ENCODE data around the gene ZDHHC9.

ZDHHC9 gene

GRCh38 chrX:129818123-129818522 lies 25.6 kb downstream of the ZDHHC9 start:
- no peak for DNase-seq

DNA sequence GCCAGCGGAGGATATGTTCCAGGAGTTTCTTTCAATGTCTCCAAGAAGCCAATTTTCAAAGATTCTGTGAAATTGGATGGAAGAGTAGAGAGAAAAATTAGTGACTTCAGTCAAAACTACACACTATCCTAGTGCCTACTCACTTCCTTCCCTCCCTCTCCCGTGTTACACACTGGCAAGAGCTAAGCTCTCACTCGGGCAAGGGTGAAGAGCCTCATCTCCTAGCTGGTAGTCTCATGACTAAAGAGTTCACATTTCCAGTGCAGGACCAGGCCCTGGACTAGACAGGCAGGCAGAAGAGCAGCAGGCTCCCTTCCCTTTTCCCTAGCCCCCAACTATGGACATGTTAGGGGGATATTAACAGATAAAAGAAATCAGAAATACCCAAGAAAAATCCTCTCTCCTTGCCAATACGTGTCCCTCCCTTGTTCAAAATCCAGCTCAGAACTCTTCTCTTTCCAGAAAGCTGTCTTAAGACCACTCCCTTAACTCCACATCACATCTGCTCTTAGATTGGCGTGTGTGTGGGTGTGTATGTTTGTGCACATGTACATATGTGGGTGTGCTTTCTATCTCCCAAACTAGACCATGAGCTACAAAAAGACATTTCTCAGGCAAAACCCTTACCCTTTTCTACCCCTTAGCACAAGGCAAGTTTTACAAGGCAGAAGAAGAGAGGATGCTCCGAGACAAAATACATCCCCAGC lies 29.9 kb downstream of the ZDHHC9 start:
- DNase-seq, result no peak

DNA sequence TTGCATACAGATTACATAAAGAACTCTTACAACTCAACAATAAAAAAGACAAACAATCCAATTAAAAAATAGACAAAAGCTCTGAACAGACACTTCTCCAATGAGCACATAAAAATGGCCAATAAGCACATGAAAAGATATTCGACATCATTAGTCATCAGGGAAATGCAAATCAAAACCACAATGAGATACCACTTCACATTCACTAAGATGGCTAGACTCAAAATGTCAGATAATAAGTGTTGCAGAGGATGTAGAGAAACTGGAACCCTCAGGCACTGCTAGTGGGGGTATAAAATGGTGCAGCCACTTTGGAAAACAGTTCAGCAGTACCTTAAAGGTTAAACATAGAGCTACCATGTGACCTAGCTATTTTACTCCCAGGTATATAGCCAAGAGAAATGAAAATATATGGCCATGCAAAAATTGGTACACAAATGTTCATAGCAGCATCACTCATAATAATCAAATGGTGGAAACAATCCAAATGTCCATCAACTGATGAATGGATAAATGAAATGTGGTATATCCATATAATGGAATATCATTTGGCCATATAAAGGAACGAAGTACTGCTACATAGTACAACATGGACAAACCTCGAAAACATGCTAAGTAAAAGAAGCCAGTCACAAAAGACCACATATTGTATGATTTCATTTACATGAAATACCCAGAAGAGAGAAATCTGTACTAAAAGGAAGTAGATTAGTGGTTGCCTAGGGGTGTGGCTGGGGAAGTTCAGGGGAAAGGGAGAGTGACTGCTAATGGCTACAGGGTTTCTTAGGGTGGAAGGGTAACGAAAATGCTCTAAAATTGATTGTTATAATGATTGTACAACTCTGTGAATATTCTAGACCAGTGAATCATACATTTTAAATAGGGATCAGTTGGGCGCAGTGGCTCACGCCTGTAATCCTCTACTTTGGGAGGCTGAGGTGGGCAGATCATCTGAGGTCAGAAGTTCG lies 34.6 kb downstream of the ZDHHC9 start:
- no peak for DNase-seq

- no peak for DNase-seq
Observed at GRCh38 chrX:129808158-129808828, 35.4 kb downstream of the ZDHHC9 start.

GRCh38 chrX:129804806-129805205 lies 38.9 kb downstream of the ZDHHC9 start:
- DNase-seq, result no peak

DNA sequence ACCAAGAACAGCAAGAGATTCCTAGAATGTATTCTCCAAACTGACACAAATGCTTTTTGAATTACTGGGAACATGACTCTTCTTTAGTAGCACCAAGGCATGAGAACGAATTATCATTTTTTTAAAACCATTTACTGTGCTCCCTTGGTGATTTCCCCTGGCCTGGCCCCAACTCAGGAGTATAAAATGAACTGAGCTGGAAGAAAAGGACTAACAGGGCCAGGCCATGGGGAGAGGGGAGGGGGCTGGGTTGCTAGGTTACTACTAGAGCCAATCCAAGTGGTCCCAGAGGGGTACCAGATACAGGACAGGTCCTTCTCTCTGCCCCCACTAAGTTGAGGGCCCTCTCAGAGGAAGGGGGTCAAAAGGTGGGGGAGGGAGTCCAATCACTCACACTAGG lies 40.8 kb downstream of the ZDHHC9 start:
- no peak for DNase-seq

GRCh38 chrX:129800186-129800585 lies 43.5 kb downstream of the ZDHHC9 start:
- no peak for DNase-seq

DNA sequence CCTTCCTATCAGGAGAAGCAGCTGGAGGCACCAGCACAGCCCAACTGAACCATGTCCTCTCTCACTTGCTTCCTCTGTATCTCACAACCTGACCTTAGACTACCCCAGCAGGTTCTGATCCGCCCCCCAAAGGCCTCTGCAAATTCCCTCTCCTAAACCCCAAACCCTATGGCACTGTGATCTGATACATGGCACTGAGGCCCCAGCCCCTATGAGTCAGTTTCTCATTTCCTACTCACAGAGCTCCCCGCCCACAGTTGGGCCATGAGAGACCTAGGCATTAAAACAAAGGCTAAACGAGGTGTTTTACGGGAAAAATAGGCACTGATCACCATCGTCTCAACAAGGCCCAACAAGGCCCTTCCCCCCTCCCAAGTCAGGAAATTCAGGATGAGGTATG lies 44.8 kb downstream of the ZDHHC9 start:
- no peak for DNase-seq

GRCh38 chrX:129798456-129798855 lies 45.2 kb downstream of the ZDHHC9 start:
- no peak for DNase-seq

GRCh38 chrX:129797251-129797906 lies 46.3 kb downstream of the ZDHHC9 start:
- DNase-seq, result no peak

GRCh38 chrX:129795584-129795983 lies 48.1 kb downstream of the ZDHHC9 start:
- DNase-seq, result no peak

DNA sequence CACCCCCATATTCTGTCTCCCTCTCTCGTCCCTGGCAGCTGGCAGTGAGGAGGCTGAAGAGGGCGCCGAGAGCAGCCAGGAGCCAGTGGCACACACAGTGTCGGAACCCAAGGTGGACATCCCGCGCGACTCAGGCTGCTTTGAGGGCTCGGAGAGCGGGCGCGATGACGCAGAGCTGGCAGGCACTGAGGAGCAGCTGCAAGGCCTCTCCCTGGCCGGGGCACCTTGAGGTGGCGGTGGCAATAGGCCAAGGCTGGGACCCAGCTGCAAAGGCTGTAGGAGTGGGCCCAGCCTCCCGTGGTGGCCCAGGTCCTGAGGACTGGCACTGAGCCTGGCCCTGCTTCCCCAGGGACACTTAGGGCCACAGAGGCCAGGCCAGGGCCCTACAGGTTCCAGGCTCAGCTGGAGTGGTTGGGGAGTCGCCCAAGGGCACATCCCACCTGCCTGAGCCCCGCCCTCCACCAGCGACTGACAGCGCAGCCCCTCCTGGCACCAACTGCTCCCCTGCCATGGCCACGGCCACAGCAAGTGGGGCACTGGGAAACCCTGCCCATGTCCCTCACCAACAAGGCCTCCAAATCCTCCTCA lies 50.0 kb downstream of the ZDHHC9 start:
- DNase-seq, result no peak

GRCh38 chrX:129792586-129793291 lies 50.9 kb downstream of the ZDHHC9 start:
- no peak for DNase-seq

DNA sequence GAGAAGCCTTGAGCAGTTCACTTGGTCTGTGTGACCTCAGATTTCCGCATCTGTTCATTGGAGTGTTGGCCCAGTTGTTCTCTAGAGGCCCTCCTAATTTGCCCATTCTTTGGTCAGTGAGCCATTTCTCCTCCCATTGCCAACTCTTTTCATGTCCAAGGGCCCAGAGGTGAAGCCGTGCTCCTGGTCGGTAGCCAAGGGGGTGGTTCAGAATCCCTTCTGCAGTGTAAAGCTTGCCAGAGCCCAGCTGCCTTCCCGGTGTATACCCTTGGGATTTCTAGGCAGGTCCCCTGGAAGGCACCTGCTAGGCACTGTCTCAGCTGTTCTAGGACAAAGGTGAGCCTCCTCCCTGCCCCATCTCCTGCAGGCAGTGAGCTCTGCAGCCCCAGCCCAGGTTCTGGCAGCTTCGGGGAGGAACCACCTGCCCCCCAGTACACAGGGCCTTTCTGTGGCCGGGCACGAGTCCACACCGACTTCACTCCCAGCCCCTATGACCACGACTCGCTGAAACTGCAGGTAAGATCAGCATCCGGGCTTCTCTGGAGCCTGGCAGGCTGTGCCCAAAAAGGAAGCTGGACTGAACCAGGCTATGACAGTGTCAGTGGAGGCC lies 51.6 kb downstream of the ZDHHC9 start:
- DNase-seq, result no peak

- no peak for DNase-seq
Observed at GRCh38 chrX:129791336-129791735, 52.4 kb downstream of the ZDHHC9 start.

GRCh38 chrX:129790808-129791207 lies 52.9 kb downstream of the ZDHHC9 start:
- no peak for DNase-seq

DNA sequence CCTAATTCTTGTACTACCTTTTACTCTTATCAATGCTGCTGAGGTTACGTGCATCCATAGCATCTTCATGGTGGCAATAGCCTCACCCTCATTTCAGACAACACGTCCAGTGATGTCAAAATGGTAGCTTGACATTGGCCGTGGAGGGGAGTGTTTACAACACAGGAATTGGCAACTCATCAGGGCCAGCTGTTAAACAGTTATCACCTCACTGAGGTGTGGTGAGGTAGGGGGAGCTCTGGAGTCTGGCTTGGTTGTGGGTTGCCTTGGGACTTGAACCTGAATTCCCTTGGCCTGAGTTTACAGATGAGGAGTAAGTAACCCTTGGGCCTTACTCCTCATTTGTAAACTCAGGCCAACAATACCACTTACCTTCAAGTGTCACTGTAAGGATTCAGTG lies 53.5 kb downstream of the ZDHHC9 start:
- DNase-seq, result no peak

DNA sequence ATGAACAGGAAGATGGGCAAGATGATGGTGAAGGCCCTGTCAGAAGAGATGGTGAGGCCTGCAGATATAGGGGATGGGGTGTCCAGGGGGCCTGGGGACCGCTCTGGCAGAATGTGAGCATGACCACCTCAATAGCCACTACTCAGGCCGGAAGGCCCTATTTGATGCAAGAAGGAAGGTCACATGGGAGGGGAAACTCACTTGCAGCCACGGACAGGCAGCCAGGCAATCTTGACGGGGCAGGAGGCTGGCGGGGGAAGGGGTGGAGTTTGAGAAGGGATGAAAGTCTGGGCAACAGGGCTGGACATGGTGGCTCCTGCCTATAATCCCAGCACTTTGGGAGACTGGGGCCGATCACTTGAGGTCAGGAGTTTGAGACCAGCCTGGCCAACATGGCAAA lies 55.2 kb downstream of the ZDHHC9 start:
- DNase-seq, result no peak

DNA sequence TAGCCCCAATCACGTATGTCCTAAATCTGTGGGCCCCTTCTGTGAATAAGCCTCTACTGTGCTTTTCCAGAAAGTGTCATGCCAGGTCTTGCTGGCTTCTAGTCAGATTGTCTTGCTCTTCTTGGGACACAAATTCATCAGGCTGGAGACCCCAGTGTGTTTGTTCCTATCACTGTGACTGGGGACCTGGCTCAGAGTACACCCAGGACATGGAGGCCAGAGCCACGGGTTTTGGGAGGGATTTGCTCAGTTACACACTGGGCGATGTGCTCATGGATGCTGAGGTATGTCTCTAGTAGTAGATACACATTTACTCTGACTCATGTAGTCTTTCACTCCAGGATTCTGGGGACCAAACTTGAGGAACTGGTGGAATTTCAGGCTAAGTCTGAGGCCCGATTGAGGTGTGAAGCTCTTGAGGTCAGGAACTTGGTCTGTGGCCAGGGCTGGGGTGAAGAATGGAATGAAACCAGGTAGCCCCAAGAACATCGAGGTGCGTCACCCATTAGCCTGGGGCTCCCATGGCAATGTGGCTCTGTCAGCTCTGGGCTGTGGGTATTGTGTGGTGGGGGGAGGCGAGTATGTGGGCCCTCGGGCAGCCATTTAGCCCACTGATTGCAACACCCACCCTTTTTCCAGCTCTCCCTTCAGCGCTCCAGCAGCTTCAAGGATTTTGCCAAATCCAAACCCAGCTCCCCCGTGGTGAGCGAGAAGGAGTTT lies 56.2 kb downstream of the ZDHHC9 start:
- DNase-seq, result no peak

DNA sequence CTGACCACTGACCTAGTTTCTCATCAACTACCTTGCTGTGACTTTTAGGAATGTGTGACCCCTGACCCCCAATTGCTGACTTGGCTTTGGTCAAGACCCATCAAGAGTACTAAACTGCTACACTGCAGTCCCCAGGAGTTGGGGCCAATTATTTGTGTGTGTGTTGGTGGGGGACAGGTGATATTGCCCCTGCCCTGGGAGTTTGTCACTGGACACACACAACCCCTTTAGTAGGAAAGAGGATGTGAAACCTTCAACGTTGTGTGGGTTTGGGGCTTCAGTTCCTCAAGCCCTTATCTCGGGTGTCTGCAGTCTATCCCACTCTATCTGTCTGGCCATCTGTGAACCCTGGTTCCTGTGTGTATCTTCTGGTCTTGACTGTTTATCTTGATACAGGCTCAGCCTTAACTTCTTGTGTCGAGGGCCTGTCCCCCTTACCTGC lies 57.5 kb downstream of the ZDHHC9 start:
- no peak for DNase-seq
